ENCODE data around the gene DYNLL1.
"Not testable (repeated sequence)": the region's sequence is repeated elsewhere in the genome, so short reads cannot be mapped to it uniquely, and the experiment has no call there.

Gene DYNLL1

GRCh38 chr12:120483621-120484020, 12.3 kb upstream of the DYNLL1 start:
- Mint-ChIP-seq H3K4me3 (no peak overlapping the region), H3K4me1 (no peaks in the 10 kb centered on the region), H3K9me3 (no peaks in the 10 kb centered on the region), H3K27ac (no peak overlapping the region), H3K36me3 (peaks cover 2% of the 10 kb centered on the region), H3K27me3 (no peaks in the 10 kb centered on the region)
- CTCF ChIA-PET, result interaction anchor here (1.1 kb wide), 1 partner anchor 13 kb away, joined by 3 read pairs; no protein-coding TSS in a partner anchor
- DNase-seq, result no peak

GRCh38 chr12:120485961-120486881, 9.7 kb upstream of the DYNLL1 start:
- H3K9me3 Mint-ChIP-seq, result no peaks in the 10 kb centered on the region
- H3K36me3 Mint-ChIP-seq, result peaks cover 2% of the 10 kb centered on the region
- H3K27me3 Mint-ChIP-seq, result no peaks in the 10 kb centered on the region
- no peak overlapping the region for H3K27ac Mint-ChIP-seq
- H3K4me1 Mint-ChIP-seq, result no peaks in the 10 kb centered on the region
- H3K4me3 Mint-ChIP-seq, result no peak overlapping the region
- CTCF ChIA-PET, result interaction anchor here (1.4 kb wide), 1 partner anchor 16 kb away, joined by 6 read pairs; the partner anchor contains the start of gene SRSF9
- DNase-seq, result no peak

GRCh38 chr12:120487552-120487951, 8.4 kb upstream of the DYNLL1 start:
- CTCF ChIA-PET, H3K9me3 Mint-ChIP-seq, H3K27ac Mint-ChIP-seq, H3K27me3 Mint-ChIP-seq, DNase-seq, H3K4me1 Mint-ChIP-seq, H3K36me3 Mint-ChIP-seq, H3K4me3 Mint-ChIP-seq: not testable (repeated sequence)

- no peaks in the 10 kb centered on the region for H3K9me3 Mint-ChIP-seq
- no peak overlapping the region for H3K4me3 Mint-ChIP-seq
- CTCF ChIA-PET, result interaction anchor here (0.9 kb wide), 1 partner anchor 19 kb away, joined by 3 read pairs; the partner anchor contains the start of gene SRSF9
- DNase-seq, result no peak
- H3K4me1 Mint-ChIP-seq, result no peaks in the 10 kb centered on the region
- H3K36me3 Mint-ChIP-seq, result peaks cover 2% of the 10 kb centered on the region
- no peaks in the 10 kb centered on the region for H3K27me3 Mint-ChIP-seq
- H3K27ac Mint-ChIP-seq, result no peak overlapping the region
Measured at GRCh38 chr12:120488057-120488640, 7.8 kb upstream of the DYNLL1 start.

- Mint-ChIP-seq H3K9me3 (no peaks in the 10 kb centered on the region), H3K27me3 (no peaks in the 10 kb centered on the region), H3K4me3 (no peak overlapping the region), H3K27ac (no peak overlapping the region), H3K36me3 (peaks cover 2% of the 10 kb centered on the region), H3K4me1 (no peaks in the 10 kb centered on the region)
- DNase-seq, result no peak
- CTCF ChIA-PET, result no interaction called here
Measured at GRCh38 chr12:120489018-120489417, 6.9 kb upstream of the DYNLL1 start.

- Mint-ChIP-seq H3K27me3 (no peaks in the 10 kb centered on the region), H3K9me3 (no peaks in the 10 kb centered on the region), H3K27ac (no peak overlapping the region), H3K36me3 (peaks cover 2% of the 10 kb centered on the region), H3K4me1 (peaks cover 9% of the 10 kb centered on the region), H3K4me3 (no peak overlapping the region)
- CTCF ChIA-PET, result no interaction called here
- no peak for DNase-seq
Measured at GRCh38 chr12:120490325-120490724, 5.6 kb upstream of the DYNLL1 start.

GRCh38 chr12:120490833-120491512, 4.9 kb upstream of the DYNLL1 start:
- DNase-seq, result no peak
- Mint-ChIP-seq H3K4me3 (no peak overlapping the region), H3K9me3 (no peaks in the 10 kb centered on the region), H3K4me1 (peaks cover 13% of the 10 kb centered on the region), H3K36me3 (peaks cover 2% of the 10 kb centered on the region), H3K27ac (no peak overlapping the region), H3K27me3 (no peaks in the 10 kb centered on the region)
- CTCF ChIA-PET, result interaction anchor here (0.7 kb wide), 1 partner anchor 21 kb away, joined by 3 read pairs; no protein-coding TSS in a partner anchor

- Mint-ChIP-seq H3K4me3 (peak overlapping the region; percentile 93), H3K36me3 (peaks cover 29% of the 10 kb centered on the region)
- CTCF ChIA-PET, result interaction anchor here (1.2 kb wide), 2 partner anchors 25 to 193 kb away, joined by 3 read pairs; partner anchors contain the start of gene SIRT4
Measured at GRCh38 chr12:120495186-120495730, 655 bp upstream of the DYNLL1 start.

GRCh38 chr12:120496413-120497340, 764 bp downstream of the DYNLL1 start:
- Mint-ChIP-seq H3K27me3 (no peaks in the 10 kb centered on the region), H3K4me3 (peak overlapping the region; percentile 93), H3K4me1 (peaks cover 46% of the 10 kb centered on the region), H3K9me3 (no peaks in the 10 kb centered on the region), H3K27ac (peak overlapping the region; percentile 86), H3K36me3 (peaks cover 38% of the 10 kb centered on the region)
- CTCF ChIA-PET, result interaction anchor here (0.6 to 1.7 kb wide), 6 partner anchors 9 to 208 kb away, joined by 3 to 7 read pairs (median 3); partner anchors contain the start of gene COQ5
- DNase-seq, result peak; percentile 60

More at GRCh38 chr12:120495186-120495730, 655 bp upstream of the DYNLL1 start:
- Mint-ChIP-seq H3K27me3 (no peaks in the 10 kb centered on the region), H3K9me3 (no peaks in the 10 kb centered on the region), H3K4me1 (peaks cover 40% of the 10 kb centered on the region), H3K27ac (peak overlapping the region; percentile 76)
- DNase-seq, result no peak

GRCh38 chr12:120497524-120498150, 1.7 kb downstream of the DYNLL1 start:
- Mint-ChIP-seq H3K27ac (peak overlapping the region; percentile 34), H3K4me3 (peak overlapping the region; percentile 93), H3K27me3 (no peaks in the 10 kb centered on the region), H3K36me3 (peaks cover 39% of the 10 kb centered on the region), H3K4me1 (peaks cover 46% of the 10 kb centered on the region), H3K9me3 (no peaks in the 10 kb centered on the region)
- CTCF ChIA-PET, result interaction anchor here (0.6 to 1.7 kb wide), 3 partner anchors 31 to 207 kb away, joined by 3 to 7 read pairs (median 3); partner anchors contain the start of gene COQ5
- no peak for DNase-seq

- no peak for DNase-seq
- Mint-ChIP-seq H3K27me3 (no peaks in the 10 kb centered on the region), H3K4me3 (peak overlapping the region; percentile 93), H3K9me3 (no peaks in the 10 kb centered on the region), H3K36me3 (peaks cover 49% of the 10 kb centered on the region), H3K27ac (peak overlapping the region; percentile 2), H3K4me1 (peaks cover 46% of the 10 kb centered on the region)
- CTCF ChIA-PET, result interaction anchor here (0.8 to 1.0 kb wide), 2 partner anchors 20 to 31 kb away, joined by 3 to 4 read pairs; no protein-coding TSS in a partner anchor
Measured at GRCh38 chr12:120498870-120499515, 3.1 kb downstream of the DYNLL1 start.

- peaks cover 50% of the 10 kb centered on the region for H3K36me3 Mint-ChIP-seq
- no peaks in the 10 kb centered on the region for H3K27me3 Mint-ChIP-seq
- no peak overlapping the region for H3K27ac Mint-ChIP-seq
- H3K4me3 Mint-ChIP-seq, result no peak overlapping the region
- CTCF ChIA-PET, result interaction anchor here (0.5 kb wide), 1 partner anchor 198 kb away, joined by 3 read pairs; the partner anchor contains the start of gene SIRT4
- no peak for DNase-seq
- H3K4me1 Mint-ChIP-seq, result peaks cover 36% of the 10 kb centered on the region
- H3K9me3 Mint-ChIP-seq, result no peaks in the 10 kb centered on the region
Measured at GRCh38 chr12:120500581-120500980, 4.7 kb downstream of the DYNLL1 start.

Measured in activated naive CD4-positive, alpha-beta T cell treated with anti-CD3 and anti-CD28 coated beads, Interleukin-2, amount 10 ng/mL, durations not matched to agents 7 days and 5 days (primary cell).